ENCODE data around the gene EPHA6. TPM values are rescaled to one million over a fixed set of nuclear protein-coding genes. Genes with fewer than 3 reads are reported as not detected.

EPHA6 gene
- total and polyA plus RNA-seq, 9 of the 15 experiments (the other 6 are each of a cell fraction or from before 2014, with no cell fraction given): not detected

GRCh38 chr3:96869316-96869715 is 54.9 kb downstream of the EPHA6 start (continued):
- TF ChIP-seq TARDBP (IDR thresholded peaks at IDR 0.05) (no peak), TBL1XR1 (IDR thresholded peaks at IDR 0.05; ENCODE audit: low read length in 2 of 2) (no peak), PCBP2 (IDR thresholded peaks at IDR 0.05; ENCODE audit: low read depth, low read length, poor library complexity, severe bottlenecking) (no peak), NR2F6 (CRISPR knock-in tag; IDR thresholded peaks at IDR 0.05) (no peak), NCOR1 (IDR thresholded peaks at IDR 0.05) (no peak), ZNF311 (CRISPR knock-in tag; IDR thresholded peaks at IDR 0.05) (no peak)

GRCh38 chr3:96877510-96877909 is 63.1 kb downstream of the EPHA6 start:
- no peak overlapping the region for H3K27ac ChIP-seq (ENCODE audit: extremely low read depth, low read depth, low read length)
- no peak for FAIRE-seq
- intact Hi-C loops (cut with micrococcal nuclease): no loop called here
- TF ChIP-seq ZNF316 (IDR thresholded peaks at IDR 0.05) (0 out of 2 replicates have a peak, but pooled peaks have one; percentile 12), CHAMP1 (IDR thresholded peaks at IDR 0.05) (no peak)
- no peaks in the 10 kb centered on the region for H3K9me3 ChIP-seq (replicated peaks; ENCODE audit: control insufficient read depth, insufficient read depth, low read depth, low read length)
- no peak overlapping the region for H3K9ac ChIP-seq (ENCODE audit: insufficient read depth in 1 of 2, low read depth in 2 of 2, low read length in 2 of 2)
- no peaks in the 10 kb centered on the region for H4K20me1 ChIP-seq (replicated peaks; ENCODE audit: control insufficient read depth, insufficient read depth, low read length)
- WGBS (ENCODE audit: insufficient coverage, low coverage, missing lambda C conversion rate): 5% methylated on average over 4 of the region's 4 CpGs
- H3K4me2 ChIP-seq (ENCODE audit: insufficient read depth, low read length): no peak overlapping the region
- no peak for ATAC-seq
- no peaks in the 10 kb centered on the region for H3K79me2 ChIP-seq (ENCODE audit: control insufficient read depth, insufficient read depth, low read length)
- no peak for DNase-seq (ENCODE audit: extremely low read depth in 1 of 4, low spot score in 3 of 4)
- H3K9me1 ChIP-seq (ENCODE audit: control insufficient read depth, insufficient read depth, low read length): no peaks in the 10 kb centered on the region
- H3K4me1 ChIP-seq (replicated peaks in 1 of 2; ENCODE audit: control insufficient read depth in 2 of 2, insufficient read depth in 2 of 2, low read length in 2 of 2): no peaks in the 10 kb centered on the region
- in situ Hi-C loops (cut with MboI): no loop called here
- H2AFZ ChIP-seq (ENCODE audit: low read depth, low read length): no peak overlapping the region
- no TSS peak for BruUV-seq (replicated peaks)
- H3K27me3 ChIP-seq (ENCODE audit: control insufficient read depth in 2 of 2, insufficient read depth in 2 of 2, low read length in 2 of 2): no peaks in the 10 kb centered on the region
- no peaks in the 10 kb centered on the region for H3K36me3 ChIP-seq (ENCODE audit: control insufficient read depth, insufficient read depth, low read length)
- ChIA-PET CTCF (ENCODE audit: low intra/inter-chr PET ratio) (no interaction called here), POLR2A (no interaction called here)
- no peak overlapping the region for H3K4me3 ChIP-seq

Data from K562 (cell line).